Measurements from ENCODE around the gene ADAMTS16.

DNA sequence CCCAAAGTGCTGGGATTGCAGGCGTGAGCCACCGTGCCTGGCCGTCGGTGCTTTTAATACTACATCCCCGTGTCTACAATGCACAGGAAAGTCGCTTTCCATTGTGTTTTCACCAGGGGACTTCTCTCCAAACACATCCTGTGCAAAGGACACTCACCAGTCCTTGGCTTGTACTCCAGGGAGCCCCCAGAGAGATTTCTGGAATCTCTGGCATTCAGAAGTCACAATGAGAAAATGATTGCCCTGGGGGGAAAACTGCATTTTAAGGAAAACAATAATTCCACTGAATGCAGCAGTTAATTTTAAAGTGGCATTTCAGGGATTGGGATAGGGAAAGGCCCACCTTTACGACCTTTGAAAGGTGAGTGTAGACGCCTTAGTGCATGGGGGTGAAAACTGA, 112.0 kb downstream of the ADAMTS16 start:
- TF ChIP-seq CTCF (IDR thresholded peaks at IDR 0.05) (no peak), POLR2A (IDR thresholded peaks at IDR 0.05) (no peak)
